Subcutaneous adipose tissue (tissue), 4 donors: Measurements from ENCODE around the gene MTUS2. TPM values are rescaled to one million over a fixed set of nuclear protein-coding genes. Genes with fewer than 3 reads are reported as not detected.

Experiments
- total RNA-seq, 4 donors: library from RNA; depleted of rRNA; stranded (reverse); fragments of >200 nt; gene quantifications; one replicate each; pipeline ENCODE4 v1.1.0, GENCODE V29; 2016
- TF ChIP-seq, protein P1 (sequence below): fragments of 450-650 bp; IDR thresholded peaks from one replicate; pipeline ENCODE4 v1.5.1; 2016; ENCODE audit warnings: low read depth, mild to moderate bottlenecking, control low read depth, antibody characterized with exemption, moderate library complexity

The MTUS2 gene
- total RNA-seq, 4 donors from 2014 or later: not detected

DNA sequence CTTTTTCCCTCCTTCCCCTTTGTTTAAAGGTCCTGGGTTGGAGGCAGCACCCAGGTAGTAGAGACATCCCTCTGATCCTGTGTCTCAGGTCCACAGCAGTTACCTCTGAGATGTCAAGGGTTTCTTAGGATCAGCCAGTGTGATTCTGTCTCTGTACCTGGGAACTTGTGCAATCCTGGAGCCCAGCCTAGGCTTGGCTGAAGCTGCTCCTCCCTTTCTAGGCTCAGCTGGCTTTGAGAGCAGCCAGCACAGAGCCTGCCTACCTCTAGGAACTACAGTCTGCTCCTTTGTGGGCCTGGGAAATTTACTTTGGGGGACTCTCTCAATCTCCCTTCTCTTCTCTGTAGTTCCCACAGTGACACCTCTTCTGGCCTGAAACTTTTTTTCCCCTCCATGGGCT is 171.6 kb downstream of the MTUS2 start:
- TF ChIP-seq, protein P1, sequence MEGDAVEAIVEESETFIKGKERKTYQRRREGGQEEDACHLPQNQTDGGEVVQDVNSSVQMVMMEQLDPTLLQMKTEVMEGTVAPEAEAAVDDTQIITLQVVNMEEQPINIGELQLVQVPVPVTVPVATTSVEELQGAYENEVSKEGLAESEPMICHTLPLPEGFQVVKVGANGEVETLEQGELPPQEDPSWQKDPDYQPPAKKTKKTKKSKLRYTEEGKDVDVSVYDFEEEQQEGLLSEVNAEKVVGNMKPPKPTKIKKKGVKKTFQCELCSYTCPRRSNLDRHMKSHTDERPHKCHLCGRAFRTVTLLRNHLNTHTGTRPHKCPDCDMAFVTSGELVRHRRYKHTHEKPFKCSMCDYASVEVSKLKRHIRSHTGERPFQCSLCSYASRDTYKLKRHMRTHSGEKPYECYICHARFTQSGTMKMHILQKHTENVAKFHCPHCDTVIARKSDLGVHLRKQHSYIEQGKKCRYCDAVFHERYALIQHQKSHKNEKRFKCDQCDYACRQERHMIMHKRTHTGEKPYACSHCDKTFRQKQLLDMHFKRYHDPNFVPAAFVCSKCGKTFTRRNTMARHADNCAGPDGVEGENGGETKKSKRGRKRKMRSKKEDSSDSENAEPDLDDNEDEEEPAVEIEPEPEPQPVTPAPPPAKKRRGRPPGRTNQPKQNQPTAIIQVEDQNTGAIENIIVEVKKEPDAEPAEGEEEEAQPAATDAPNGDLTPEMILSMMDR: no peak

DNA sequence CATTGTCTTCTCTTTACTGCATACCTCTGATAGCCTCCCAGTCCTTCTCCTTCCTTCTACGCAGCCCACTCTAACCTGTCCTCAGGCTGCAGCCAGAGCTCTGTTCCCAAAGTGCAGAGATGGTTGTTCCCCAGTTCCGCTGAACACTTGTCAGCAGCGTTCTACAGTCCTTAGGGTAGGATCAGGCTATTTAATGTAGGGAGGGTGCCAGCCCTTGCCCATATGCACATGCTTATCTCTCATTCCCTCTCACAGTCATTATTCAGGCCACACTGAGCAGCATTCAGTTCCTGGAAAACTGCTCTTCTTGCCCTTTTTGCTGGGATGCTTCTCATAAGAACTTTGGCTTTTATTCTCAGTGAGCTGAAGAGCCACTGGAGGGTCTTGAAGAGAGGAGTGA is 180.7 kb downstream of the MTUS2 start:
- TF ChIP-seq, protein P1: no peak

DNA sequence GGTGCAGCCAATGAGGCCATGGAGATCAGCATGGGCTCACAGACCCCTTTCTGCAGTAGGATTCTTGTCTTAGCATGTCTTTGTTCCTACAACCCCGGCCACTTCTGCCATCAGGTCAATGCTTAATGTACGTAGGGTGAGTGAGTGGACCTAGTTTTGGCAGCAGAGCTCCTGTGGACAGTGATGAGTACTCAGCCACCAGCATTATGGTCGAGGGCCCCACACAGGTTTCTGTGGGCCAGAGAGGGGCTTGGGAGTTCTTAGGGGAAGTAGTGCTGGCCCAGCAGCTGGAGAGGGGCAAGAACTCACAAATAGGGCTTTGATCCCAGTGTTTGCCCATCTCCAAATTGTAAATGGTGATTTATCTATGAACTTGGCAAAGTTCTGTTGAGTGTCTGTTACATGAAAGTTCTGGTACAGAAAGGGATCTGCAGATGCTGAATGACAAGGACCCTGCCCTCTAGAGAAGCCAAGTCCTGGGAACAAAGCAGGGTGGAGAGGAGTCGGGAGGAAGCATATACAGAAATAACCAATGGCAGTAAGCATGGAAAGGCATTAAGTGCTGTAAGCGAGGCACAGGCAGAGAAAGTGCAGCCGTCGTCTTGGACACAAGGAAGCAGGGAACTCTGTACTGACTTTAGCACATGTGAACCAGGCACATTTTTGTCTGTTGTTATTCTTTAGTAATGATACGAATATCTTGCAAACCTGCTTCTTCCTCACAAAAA is 185.1 kb downstream of the MTUS2 start:
- TF ChIP-seq, protein P1: no peak

DNA sequence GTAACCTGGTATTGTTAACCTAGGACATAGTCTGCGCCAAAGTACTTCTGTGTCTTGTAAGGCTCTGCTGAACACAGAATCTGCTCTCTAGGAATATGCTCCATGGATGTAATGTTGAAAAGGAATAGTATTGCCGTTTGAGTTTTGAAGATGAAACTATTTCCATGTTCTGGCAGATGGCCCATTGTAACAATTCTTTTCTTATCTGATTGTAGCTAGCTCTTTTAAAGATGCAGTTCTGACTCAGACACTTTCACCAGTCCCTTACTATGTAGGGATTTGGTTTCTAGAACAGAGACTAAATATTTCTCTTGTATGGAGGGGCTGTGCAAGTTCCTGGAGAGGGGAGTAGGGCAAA is 185.6 kb downstream of the MTUS2 start:
- TF ChIP-seq, protein P1: no peak

DNA sequence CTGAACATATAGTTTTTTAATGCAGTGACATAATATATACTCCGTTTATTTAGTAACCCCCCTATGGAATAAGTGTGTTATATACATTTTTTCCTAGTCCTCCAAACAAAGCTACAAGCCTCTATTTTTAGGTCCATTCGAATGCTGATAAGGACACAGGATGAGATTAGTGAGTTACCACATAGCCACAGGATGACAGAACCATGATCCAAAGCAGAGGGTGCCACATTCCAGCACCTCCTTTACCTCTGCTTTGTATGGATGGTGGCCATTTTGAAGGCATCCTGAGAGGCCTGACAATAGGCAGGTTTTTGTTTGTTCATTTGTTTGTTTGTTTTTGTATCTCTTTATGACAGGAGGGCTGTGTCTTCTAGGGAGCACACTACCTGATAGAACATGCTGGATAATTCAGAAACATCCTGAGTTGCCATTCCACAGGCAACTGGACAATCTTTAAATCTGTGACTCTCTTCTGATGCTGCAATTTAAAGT is 186.3 kb downstream of the MTUS2 start:
- TF ChIP-seq, protein P1: no peak

- TF ChIP-seq, protein P1: no peak
Measured at GRCh38 chr13:29008296-29008695, 188.2 kb downstream of the MTUS2 start.

- TF ChIP-seq, protein P1: no peak
Measured at GRCh38 chr13:29020314-29020713, 200.2 kb downstream of the MTUS2 start.
